Neural progenitor cell (in vitro differentiated cells): ENCODE measurements around the gene DAPK3. TPM values are rescaled to one million over a fixed set of nuclear protein-coding genes. Genes with fewer than 3 reads are reported as not detected.

Source experiments
- DNase-seq: peaks from one replicate; pipeline ENCODE4 v3.0.0-alpha.2; 2016; ENCODE audit warnings: low spot score
- H2AFZ ChIP-seq: fragments of 200-600 bp; sonication (generic); replicated peaks from 2 replicates; pipeline ENCODE4 v1.6.1; 2016; ENCODE audit warnings: antibody characterized with exemption
- H3F3A ChIP-seq: fragments of 200-600 bp; sonication (generic); 2 replicates; pipeline ENCODE4 v1.6.1; 2016; ENCODE audit warnings: antibody characterized with exemption, low read depth
- H3K27ac ChIP-seq: fragments of 200-600 bp; sonication (generic); 2 replicates; pipeline ENCODE4 v1.5.1; 2016; ENCODE audit warnings: mild to moderate bottlenecking
- H3K27me3 ChIP-seq: fragments of 200-600 bp; sonication (generic); 2 replicates; pipeline ENCODE4 v1.6.1; 2016; ENCODE audit warnings: mild to moderate bottlenecking, moderate library complexity
- H3K36me3 ChIP-seq: fragments of 200-600 bp; sonication (generic); 2 replicates; pipeline ENCODE4 v1.5.1; 2016
- H3K4me1 ChIP-seq: fragments of 200-600 bp; sonication (generic); 2 replicates; pipeline ENCODE4 v1.6.1; 2016; ENCODE audit warnings: mixed run types
- H3K4me2 ChIP-seq: fragments of 200-600 bp; sonication (generic); 2 replicates; pipeline ENCODE4 v1.6.1; 2016
- H3K4me3 ChIP-seq: fragments of 200-600 bp; sonication (generic); 2 replicates; pipeline ENCODE4 v1.5.1; 2016
- H3K79me2 ChIP-seq: fragments of 200-600 bp; sonication (generic); 2 replicates; pipeline ENCODE4 v1.6.1; 2016; ENCODE audit warnings: low read depth
- H3K9ac ChIP-seq: fragments of 200-600 bp; sonication (generic); 2 replicates; pipeline ENCODE4 v1.6.1; 2016
- H3K9me3 ChIP-seq: fragments of 200-600 bp; sonication (generic); 2 replicates; pipeline ENCODE4 v1.5.1; 2016; ENCODE audit warnings: low read depth
- H4K20me1 ChIP-seq: fragments of 200-600 bp; sonication (generic); 2 replicates; pipeline ENCODE4 v1.6.1; 2016; ENCODE audit warnings: low read depth
- H3K27ac Mint-ChIP-seq: 3 replicates; pipeline ENCODE4 v1.8.0; 2021; ENCODE audit warnings: mixed read lengths
- H3K27me3 Mint-ChIP-seq: 2 replicates; pipeline ENCODE4 v1.8.0; 2022; ENCODE audit warnings: low read depth, mild to moderate bottlenecking, inconsistent platforms, moderate library complexity, mixed read lengths; ENCODE audit not compliant: insufficient read depth
- H3K36me3 Mint-ChIP-seq: 3 replicates; pipeline ENCODE4 v1.8.0; 2021; ENCODE audit warnings: mixed read lengths
- H3K4me1 Mint-ChIP-seq: 3 replicates; pipeline ENCODE4 v1.8.0; 2021; ENCODE audit warnings: mixed read lengths
- H3K4me3 Mint-ChIP-seq: 3 replicates; pipeline ENCODE4 v1.8.0; 2021; ENCODE audit warnings: mild to moderate bottlenecking, moderate library complexity, mixed read lengths
- H3K9me3 Mint-ChIP-seq: 3 replicates; pipeline ENCODE4 v1.8.0; 2020; ENCODE audit warnings: mixed read lengths
- EZH2 ChIP-seq: fragments of 200-600 bp; sonication (generic); IDR thresholded peaks from 2 replicates; pipeline ENCODE4 v1.6.1; 2017; ENCODE audit warnings: antibody characterized with exemption, mild to moderate bottlenecking, moderate library complexity
- EZH2phosphoT487 ChIP-seq: fragments of 200-600 bp; sonication (generic); IDR thresholded peaks from 2 replicates; pipeline ENCODE4 v1.6.1; 2017; ENCODE audit warnings: antibody characterized with exemption
- total RNA-seq: library from RNA; depleted of rRNA; stranded (reverse); fragments of >200 nt; gene quantifications from 2 replicates; pipeline ENCODE4 v1.2.3, GENCODE V29; 2015; ENCODE audit warnings: low replicate concordance
- TF ChIP-seq, protein P1 (sequence below): fragments of 200-600 bp; sonication (generic); IDR thresholded peaks from 2 replicates; pipeline ENCODE4 v1.5.1; 2017; ENCODE audit warnings: antibody characterized with exemption, mild to moderate bottlenecking

DAPK3 gene
- 33.7 and 96.6 TPM in 2 replicates for total RNA-seq

GRCh38 chr19:3970808-3971598 is at the start of gene DAPK3:
Gene DAPK3, minus strand, starts transcription at chr19:3971099. Its CDS starts 1,364 bp downstream, at chr19:3969735.
- Histone ChIP-seq H3K27ac (peak within 1 kb of the TSS; percentile 91), H3K4me2 (peak within 1 kb of the TSS; percentile 90), H3K4me1 (peaks cover 17% of the 10 kb centered on the region), H3F3A (peaks cover 49% of the 10 kb centered on the region), H4K20me1 (peaks cover 66% of the 10 kb centered on the region), H3K27me3 (no peaks in the 10 kb centered on the region), H3K9ac (peak within 1 kb of the TSS; percentile 92), H3K79me2 (peaks cover 39% of the 10 kb centered on the region), H3K9me3 (no peaks in the 10 kb centered on the region), H2AFZ (no peak within 1 kb of the TSS), H3K36me3 (no peaks in the 10 kb centered on the region), H3K4me3 (peak within 1 kb of the TSS; percentile 89)
- Mint-ChIP-seq H3K27me3 (peaks cover 7% of the 10 kb centered on the region), H3K4me3 (peak within 1 kb of the TSS; percentile 98), H3K9me3 (no peaks in the 10 kb centered on the region), H3K27ac (peak within 1 kb of the TSS; percentile 99), H3K36me3 (peaks cover 12% of the 10 kb centered on the region), H3K4me1 (peaks cover 30% of the 10 kb centered on the region)
- DNase-seq, result peak; percentile 99
- TF ChIP-seq, protein P1, sequence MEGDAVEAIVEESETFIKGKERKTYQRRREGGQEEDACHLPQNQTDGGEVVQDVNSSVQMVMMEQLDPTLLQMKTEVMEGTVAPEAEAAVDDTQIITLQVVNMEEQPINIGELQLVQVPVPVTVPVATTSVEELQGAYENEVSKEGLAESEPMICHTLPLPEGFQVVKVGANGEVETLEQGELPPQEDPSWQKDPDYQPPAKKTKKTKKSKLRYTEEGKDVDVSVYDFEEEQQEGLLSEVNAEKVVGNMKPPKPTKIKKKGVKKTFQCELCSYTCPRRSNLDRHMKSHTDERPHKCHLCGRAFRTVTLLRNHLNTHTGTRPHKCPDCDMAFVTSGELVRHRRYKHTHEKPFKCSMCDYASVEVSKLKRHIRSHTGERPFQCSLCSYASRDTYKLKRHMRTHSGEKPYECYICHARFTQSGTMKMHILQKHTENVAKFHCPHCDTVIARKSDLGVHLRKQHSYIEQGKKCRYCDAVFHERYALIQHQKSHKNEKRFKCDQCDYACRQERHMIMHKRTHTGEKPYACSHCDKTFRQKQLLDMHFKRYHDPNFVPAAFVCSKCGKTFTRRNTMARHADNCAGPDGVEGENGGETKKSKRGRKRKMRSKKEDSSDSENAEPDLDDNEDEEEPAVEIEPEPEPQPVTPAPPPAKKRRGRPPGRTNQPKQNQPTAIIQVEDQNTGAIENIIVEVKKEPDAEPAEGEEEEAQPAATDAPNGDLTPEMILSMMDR, result no peak
- TF ChIP-seq EZH2 (no peak), EZH2phosphoT487 (no peak)

DNA sequence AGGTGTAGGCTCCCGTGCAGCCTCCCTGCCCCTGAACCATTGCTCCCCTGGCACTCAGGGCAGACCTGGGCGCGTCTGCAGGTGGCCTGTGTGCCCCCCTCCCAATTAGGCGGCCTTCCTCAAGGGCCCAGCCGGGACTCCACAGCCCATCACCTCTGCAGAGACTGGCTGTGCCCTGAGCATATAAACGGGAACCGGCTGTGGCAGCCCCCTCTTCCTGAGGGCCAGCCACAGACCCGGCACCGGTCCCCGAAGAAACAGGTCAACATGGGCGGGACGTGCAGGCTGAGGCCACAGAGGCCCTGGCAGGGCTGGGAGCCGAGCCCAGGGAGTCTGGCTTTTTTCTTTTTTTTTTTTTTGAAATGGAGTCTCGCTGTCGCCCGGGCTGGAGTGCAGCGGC is 48.7 kb upstream of the DAPK3 start:
- H3F3A ChIP-seq, result no peaks in the 10 kb centered on the region
- H3K4me3 ChIP-seq, result no peak overlapping the region
- no peaks in the 10 kb centered on the region for H3K4me1 ChIP-seq
- H3K9me3 ChIP-seq, result no peaks in the 10 kb centered on the region
- H2AFZ ChIP-seq, result no peak overlapping the region
- DNase-seq, result no peak
- H3K9ac ChIP-seq, result no peak overlapping the region
- no peak overlapping the region for H3K4me3 Mint-ChIP-seq
- peaks cover 12% of the 10 kb centered on the region for H3K36me3 Mint-ChIP-seq
- H3K36me3 ChIP-seq, result no peaks in the 10 kb centered on the region
- TF ChIP-seq EZH2 (no peak), EZH2phosphoT487 (no peak)
- TF ChIP-seq, protein P1, result no peak
- H3K27me3 ChIP-seq, result no peaks in the 10 kb centered on the region
- no peaks in the 10 kb centered on the region for H3K9me3 Mint-ChIP-seq
- peaks cover 81% of the 10 kb centered on the region for H3K79me2 ChIP-seq
- H3K4me1 Mint-ChIP-seq, result no peaks in the 10 kb centered on the region
- no peaks in the 10 kb centered on the region for H3K27me3 Mint-ChIP-seq
- no peak overlapping the region for H3K4me2 ChIP-seq
- H3K27ac ChIP-seq, result no peak overlapping the region
- H4K20me1 ChIP-seq, result peaks cover 64% of the 10 kb centered on the region
- H3K27ac Mint-ChIP-seq, result no peak overlapping the region

DNA sequence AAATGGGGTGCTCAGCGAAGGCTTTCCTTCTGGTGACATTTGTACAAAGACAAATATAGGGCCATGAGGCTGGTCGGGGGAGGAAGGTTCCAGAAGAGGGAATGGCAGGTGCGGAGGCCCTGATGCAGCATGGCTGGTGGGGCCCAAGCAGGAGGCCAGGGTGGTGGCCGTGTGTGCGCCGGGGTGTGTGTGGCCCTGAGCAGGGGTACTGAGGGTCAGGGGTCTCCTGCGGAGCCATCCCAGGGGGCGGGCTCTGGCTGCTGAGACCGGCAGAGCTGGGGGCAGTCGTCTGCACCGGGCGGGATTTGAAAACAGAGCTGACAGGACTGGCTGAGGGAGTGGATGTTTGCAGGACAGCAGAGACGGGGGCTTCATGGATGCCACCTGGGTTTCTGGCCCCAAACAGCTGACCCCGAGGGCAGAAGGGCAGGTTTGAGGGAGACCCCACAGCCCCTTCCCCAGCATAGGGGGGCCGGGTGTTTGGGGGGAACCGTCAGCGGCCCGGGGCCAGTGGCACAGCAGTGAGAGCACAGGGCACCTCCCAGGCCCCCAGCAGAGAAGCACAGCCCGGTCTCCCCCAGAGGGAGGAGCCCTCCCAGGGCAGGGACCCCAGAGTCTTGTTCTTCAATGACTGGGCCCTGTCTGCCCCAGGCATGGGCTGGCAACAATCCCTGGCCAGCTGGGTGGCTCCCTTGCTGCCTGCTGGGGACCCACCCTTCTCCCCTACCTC is 48.0 kb upstream of the DAPK3 start:
- Histone ChIP-seq H3K4me3 (no peak overlapping the region), H3F3A (no peaks in the 10 kb centered on the region), H3K27me3 (no peaks in the 10 kb centered on the region), H4K20me1 (peaks cover 70% of the 10 kb centered on the region), H3K4me1 (no peaks in the 10 kb centered on the region), H3K9ac (no peak overlapping the region), H3K36me3 (no peaks in the 10 kb centered on the region), H2AFZ (no peak overlapping the region), H3K27ac (no peak overlapping the region), H3K79me2 (peaks cover 88% of the 10 kb centered on the region), H3K4me2 (no peak overlapping the region), H3K9me3 (no peaks in the 10 kb centered on the region)
- Mint-ChIP-seq H3K4me1 (no peaks in the 10 kb centered on the region), H3K4me3 (no peak overlapping the region), H3K27ac (no peak overlapping the region), H3K36me3 (peaks cover 8% of the 10 kb centered on the region), H3K9me3 (no peaks in the 10 kb centered on the region), H3K27me3 (no peaks in the 10 kb centered on the region)
- TF ChIP-seq EZH2phosphoT487, result no peak
- TF ChIP-seq, protein P1, result no peak
- no peak for TF ChIP-seq EZH2
- DNase-seq, result no peak
